Stimulated activated naive CD4-positive, alpha-beta T cell (primary cell): ENCODE measurements around the gene SLC25A21.
"Not testable (repeated sequence)": the region's sequence is repeated elsewhere in the genome, so short reads cannot be mapped to it uniquely, and the experiment has no call there.

Experiments
- DNase-seq, 6 experiments: peaks; one replicate each; lab custom pipeline; 2025; lab: John Stamatoyannopoulos, UW

Gene SLC25A21

GRCh38 chr14:36942522-36943245 lies 229.7 kb downstream of the SLC25A21 start:
- no peak for DNase-seq

- DNase-seq, result peak in 3 of 6 experiments; percentile 1 to 18 (median 1)
These were observed 230.5 kb downstream of the SLC25A21 start for GRCh38 chr14:36941783-36942521.

GRCh38 chr14:36940476-36940875 lies 231.9 kb downstream of the SLC25A21 start:
- DNase-seq, result no peak

DNA sequence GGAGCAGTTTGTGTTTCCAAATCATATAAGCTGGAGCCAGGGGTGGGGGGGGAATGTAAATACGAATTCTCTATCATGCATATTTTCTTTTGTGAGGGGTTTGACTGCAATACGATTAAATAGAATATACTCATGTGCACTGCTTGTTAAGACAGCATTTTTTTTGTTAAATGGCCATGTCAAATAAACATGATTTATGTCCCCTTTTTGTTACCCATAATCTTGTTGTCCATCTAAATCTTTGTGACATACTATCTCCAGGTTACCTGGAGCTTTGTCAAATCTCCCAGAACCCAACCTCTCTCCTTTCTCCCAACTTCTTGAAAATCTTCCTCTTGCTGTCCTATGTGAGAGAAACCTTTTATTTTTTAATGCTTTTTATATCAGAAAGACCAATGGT lies 233.1 kb downstream of the SLC25A21 start:
- DNase-seq, result no peak

DNA sequence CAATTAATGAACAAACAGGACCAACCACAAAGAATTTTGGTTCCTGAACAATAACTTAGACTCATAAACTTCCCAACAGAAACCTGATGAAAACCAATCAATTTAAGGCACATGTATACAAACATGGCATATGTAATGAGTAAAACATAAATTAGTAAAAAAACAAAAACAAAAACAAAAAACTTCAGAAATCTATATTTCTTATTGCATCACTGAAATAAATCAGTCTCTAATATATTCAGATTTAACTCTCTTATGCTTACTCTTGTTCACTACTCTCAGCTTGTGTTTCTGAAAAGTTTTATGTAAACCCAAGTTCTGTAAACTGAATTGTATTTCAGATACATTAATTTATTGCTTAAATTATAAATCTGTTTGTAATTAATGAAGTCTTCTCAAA lies 233.7 kb downstream of the SLC25A21 start:
- no peak for DNase-seq

DNA sequence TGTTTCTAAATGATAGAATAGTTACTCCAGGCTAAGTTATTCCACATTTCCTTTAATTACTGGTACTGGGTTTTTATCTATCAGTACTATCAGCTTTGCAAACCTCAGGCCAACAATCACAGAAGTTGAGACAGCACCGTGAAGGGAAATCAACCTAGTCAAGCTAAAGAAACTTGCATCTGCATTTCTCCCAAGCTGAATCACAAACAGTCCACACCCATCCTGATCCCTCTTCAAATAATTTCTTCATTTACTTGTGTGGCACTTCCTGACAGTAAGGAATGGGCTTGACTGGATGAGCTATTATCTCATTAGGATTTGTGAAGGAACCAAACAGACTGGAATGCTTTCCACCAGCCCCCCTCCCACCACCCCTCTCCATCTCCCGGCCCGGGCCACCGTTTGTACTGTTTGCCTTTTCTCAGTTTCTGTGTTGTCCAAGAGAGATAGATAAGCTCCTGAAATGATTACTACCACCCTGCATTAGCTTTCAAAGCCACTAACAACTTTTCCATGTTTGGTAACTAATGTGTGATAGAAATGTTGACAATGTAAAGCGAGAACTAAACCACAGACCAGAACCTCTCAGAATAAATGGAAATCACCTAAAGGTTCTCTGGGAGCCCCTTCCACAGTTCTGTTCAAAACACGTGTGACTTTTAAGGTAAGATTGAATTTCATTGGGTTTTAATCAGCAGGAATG lies 236.3 kb downstream of the SLC25A21 start:
- DNase-seq, result no peak

GRCh38 chr14:36934304-36934703 lies 238.1 kb downstream of the SLC25A21 start:
- no peak for DNase-seq

GRCh38 chr14:36931791-36932190 lies 240.6 kb downstream of the SLC25A21 start:
- DNase-seq, result no peak

- DNase-seq, result no peak
These were observed 244.0 kb downstream of the SLC25A21 start for GRCh38 chr14:36928432-36928831.

- DNase-seq, result no peak
These were observed 247.3 kb downstream of the SLC25A21 start for GRCh38 chr14:36925094-36925493.

DNA sequence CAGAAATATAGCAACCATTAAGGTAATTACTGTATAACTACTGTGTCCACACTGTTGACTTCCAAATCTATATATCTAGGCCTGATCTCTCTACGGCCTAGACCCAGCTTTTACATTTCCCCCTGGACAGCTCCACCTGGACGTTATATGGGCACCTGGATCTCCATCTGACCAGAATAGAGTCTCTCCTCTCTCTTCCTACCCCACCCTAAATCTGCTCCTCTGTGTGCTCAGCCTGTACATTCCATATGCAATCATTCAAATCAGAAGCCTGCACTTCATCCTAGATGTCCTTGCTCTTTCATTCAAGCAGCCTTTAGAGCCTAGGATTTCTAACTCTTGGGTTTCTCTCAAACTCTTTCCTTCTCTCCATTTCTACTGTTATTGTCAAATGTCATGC lies 255.7 kb downstream of the SLC25A21 start:
- no peak for DNase-seq

- DNase-seq, result no peak
These were observed 257.3 kb downstream of the SLC25A21 start for GRCh38 chr14:36915081-36915480.

DNA sequence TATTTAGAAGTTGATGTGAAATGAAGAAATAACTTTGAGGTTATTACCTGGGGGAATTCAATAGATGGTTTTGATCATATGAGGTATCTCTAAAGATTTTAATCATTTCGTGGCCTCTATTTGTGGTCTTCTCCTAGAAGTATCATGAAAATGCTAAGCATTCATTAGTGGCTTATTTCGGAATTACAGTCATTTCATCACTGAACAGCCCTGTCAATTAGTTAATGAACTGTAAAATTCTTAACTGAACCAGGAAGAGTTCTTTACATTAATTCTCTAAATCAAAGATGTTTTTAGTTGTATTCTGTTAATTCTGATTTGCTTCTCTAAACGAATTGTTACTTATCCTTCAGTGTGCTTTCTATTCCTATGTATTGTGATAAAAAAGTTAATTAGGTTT lies 261.8 kb downstream of the SLC25A21 start:
- no peak for DNase-seq

GRCh38 chr14:36905272-36905888 lies 267.0 kb downstream of the SLC25A21 start:
- no peak for DNase-seq

DNA sequence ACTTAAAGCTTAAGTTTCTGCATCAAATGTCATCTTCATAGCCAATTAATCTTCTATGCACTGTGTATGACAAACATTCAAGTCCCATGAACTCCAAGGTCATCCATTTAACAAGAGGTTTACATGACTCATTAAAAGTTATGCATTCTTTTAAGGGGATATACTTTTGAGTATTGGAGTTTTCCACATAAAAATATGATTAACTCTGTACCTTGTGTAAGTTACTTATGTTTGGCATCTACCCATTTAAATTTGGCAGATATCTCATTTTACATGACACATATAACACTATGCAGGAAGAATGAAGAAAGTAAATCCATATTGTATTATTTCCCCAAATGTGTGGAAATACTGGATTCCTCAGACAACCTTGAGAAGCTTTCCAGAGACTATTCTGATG lies 270.5 kb downstream of the SLC25A21 start:
- DNase-seq, result no peak

- DNase-seq, result no peak
These were observed 271.6 kb downstream of the SLC25A21 start for GRCh38 chr14:36900846-36901245.

GRCh38 chr14:36896300-36896699 lies 276.1 kb downstream of the SLC25A21 start:
- not testable (repeated sequence) for DNase-seq

DNA sequence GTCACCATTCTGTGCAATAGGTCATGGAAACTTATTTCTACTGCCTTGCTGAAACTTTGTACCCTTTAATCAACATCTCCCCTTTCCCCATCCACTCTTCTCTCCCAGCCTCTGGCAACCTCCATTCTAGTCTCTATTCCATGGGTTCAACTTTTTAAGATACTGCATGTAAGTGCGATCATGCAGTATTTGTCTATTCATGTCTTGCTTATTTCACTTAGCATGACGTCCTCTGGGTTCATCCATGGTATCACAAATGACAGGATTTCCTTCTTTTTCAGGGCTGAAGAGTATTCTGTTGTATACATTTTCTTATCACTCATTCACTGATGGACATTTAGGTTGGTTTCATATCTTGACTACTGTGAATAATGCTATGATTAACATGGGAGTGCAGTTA lies 288.4 kb downstream of the SLC25A21 start:
- DNase-seq, result no peak

- DNase-seq, result no peak
These were observed 292.1 kb downstream of the SLC25A21 start for GRCh38 chr14:36880276-36880675.

- no peak for DNase-seq
These were observed 292.8 kb downstream of the SLC25A21 start for GRCh38 chr14:36879558-36879957.

DNA sequence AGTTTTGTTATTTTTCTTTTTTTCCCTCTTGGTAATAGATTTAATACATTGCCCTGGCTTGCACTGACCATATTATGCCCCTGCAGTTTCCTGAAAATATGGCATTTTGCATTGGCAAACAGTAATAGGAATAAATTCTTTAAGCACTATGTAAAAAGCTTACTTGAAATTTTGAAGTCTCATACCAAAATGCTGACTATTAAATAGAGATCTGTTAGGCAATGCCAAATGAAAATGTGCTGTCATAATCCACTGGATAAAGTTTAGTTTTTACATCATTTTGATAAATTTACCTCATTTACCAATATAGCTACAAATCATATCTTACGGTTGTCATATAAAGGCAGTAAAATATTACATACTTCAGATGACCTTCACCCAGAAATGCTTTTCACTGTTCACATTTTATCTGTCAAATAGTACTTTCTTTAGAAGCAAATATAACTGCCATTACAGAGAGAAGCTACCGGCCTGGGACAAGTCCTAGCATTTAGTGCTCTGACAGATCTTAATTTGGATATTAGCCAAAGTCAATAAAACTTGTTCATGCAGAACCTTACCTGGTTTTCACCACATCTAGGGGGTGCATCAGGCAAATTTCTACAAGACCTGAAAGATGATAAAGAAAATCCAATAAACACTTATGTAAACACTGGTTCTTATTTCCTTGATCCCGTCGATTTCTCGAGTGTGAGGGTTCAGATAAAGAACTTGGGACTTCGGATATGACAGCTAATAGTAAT lies 297.8 kb downstream of the SLC25A21 start:
- DNase-seq, result no peak

- DNase-seq, result no peak
These were observed 301.6 kb downstream of the SLC25A21 start for GRCh38 chr14:36870776-36871175.
